HG03442 (cell line): Measurements from ENCODE around the gene COG8.
"Not testable (repeated sequence)": the region's sequence is repeated elsewhere in the genome, so short reads cannot be mapped to it uniquely, and the experiment has no call there.

Source experiments
- ATAC-seq: cut with Tn5 transposase; IDR thresholded peaks from one replicate; pipeline ENCODE4 v1.9.1; 2021; ENCODE audit warnings: mild to moderate bottlenecking, moderate library complexity; ENCODE audit not compliant: unreplicated experiment

The COG8 gene, protein sequence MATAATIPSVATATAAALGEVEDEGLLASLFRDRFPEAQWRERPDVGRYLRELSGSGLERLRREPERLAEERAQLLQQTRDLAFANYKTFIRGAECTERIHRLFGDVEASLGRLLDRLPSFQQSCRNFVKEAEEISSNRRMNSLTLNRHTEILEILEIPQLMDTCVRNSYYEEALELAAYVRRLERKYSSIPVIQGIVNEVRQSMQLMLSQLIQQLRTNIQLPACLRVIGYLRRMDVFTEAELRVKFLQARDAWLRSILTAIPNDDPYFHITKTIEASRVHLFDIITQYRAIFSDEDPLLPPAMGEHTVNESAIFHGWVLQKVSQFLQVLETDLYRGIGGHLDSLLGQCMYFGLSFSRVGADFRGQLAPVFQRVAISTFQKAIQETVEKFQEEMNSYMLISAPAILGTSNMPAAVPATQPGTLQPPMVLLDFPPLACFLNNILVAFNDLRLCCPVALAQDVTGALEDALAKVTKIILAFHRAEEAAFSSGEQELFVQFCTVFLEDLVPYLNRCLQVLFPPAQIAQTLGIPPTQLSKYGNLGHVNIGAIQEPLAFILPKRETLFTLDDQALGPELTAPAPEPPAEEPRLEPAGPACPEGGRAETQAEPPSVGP

DNA sequence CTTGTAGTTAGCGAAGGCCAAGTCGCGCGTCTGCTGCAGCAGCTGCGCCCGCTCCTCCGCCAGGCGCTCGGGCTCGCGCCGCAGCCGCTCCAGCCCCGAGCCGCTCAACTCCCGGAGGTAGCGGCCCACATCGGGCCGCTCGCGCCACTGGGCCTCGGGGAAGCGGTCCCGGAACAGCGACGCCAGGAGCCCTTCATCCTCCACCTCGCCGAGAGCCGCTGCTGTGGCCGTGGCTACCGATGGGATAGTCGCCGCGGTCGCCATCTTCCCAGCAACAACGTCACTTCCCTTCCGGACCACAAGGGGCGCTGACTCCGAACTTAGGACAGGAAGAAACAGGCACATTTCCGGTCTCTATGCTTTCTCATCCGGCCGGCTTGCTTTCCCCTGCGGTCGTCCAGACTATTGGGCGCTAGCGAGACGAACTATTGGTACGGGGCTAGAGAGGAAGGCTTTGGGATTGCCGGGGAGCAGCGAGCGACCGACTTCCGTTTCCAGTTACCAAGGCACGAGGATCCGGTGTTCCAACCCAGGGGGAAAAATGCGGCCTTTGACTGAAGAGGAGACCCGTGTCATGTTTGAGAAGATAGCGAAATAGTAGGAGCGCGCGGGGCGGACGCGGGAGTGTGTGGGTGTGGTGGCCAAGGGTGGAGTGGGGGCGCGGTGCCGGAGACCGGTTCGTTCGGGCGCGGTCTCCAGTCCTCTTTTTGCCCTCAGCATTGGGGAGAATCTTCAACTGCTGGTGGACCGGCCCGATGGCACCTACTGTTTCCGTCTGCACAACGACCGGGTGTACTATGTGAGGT is at the start of gene COG8, which contains the start of gene NIP7:
COG8 (minus strand) TSS at position 276 of the 806 bp plus-strand sequence; CDS start at position 264, 12 bp downstream.
NIP7 (plus strand) TSS at position 484 of the 806 bp plus-strand sequence; CDS start at position 542, 58 bp downstream.
- ATAC-seq, result peak; percentile 86

DNA sequence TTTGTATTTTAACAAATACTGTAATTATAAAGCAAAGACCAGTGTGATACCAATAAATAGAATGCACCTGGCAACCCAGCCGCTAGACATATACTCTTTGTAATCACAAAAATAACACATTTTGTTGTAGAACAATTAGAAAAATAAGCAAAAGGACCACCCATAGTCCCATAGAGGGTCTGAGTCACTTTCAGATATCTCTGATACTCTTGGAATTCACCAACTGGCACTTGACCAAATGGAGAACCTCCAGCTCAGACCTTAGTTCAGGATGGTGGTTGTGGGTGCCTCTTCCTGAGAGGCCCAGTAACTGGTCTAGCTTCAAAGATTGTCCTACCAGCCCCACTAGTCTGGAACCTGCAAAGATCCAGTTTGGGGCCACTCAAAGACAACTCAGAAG is 47.2 kb upstream of the COG8 start:
- no peak for ATAC-seq

DNA sequence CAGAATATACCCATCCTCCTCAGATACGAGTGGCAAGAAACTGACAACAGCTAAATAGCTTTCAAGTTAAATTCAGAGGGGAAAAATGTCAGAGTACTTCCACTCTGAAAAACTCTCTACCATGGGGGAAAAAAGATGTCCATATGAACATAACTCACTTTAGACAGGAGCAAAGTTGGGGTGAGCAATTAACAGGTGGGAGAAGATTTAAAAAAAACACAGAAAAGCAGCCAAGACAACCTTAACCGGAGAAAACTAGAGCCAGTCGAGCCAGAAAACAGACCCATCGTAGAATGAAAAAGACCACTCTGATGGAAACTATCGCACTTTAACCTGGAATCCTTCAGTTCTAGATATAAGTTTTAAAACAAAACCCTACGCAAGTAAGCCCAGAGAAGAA is 45.6 kb upstream of the COG8 start:
- ATAC-seq, result no peak

DNA sequence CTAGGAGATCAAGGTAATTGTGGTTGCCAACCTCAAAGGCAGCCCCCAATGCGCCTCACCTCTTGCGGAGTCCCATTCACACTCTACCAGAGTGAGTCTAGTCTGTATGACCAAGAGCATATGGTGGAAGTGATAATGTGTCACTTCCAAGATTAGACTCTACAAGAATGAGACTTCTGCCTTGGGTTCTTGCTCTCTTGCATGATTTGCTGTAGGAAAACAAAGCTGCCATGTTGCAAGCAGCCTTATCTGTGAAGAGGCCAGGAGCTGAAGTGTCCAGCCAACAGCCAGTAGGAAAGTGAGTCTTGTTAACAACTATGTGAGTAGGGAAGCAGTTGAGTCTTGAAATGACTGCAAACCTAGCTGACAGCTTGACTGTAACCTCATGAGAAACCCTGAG is 43.1 kb upstream of the COG8 start:
- no peak for ATAC-seq

DNA sequence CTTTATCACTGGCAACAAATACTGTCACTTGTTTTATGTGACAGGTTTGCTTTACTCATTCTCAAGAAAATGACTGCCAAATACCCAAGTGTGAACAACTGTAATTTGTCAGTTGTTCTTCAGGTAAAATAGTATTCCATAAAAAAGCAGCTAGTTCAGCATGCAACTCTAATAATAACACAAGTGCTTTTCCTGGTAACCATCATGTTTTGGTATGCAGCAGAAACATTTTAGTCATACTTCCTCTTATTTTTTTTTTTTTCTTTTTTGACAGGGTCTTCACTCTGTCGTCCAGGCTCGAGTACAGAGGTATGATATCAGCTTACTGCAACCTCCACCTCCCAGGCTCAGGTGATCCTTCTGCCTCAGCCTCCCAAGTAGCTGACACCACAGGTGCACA is 41.9 kb upstream of the COG8 start:
- no peak for ATAC-seq

DNA sequence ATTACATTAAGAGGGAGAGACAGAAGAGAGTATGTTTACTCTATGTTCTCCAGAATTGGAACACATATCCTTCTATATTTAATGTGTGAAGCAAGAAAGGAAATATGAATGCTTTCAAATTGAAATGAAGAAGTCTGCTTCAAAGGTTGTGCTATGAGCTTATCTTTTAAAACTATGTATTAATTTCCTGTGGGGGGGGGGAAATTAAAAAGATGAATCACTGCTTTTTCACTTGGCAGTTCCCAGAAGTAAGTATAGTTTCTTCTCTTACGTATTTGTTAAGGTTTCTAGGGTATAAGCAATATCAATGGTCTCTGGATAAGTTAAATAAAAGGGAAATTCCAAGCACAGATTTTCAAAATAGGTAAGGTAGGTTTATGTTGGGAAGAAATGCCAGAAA is 39.4 kb upstream of the COG8 start:
- no peak for ATAC-seq

DNA sequence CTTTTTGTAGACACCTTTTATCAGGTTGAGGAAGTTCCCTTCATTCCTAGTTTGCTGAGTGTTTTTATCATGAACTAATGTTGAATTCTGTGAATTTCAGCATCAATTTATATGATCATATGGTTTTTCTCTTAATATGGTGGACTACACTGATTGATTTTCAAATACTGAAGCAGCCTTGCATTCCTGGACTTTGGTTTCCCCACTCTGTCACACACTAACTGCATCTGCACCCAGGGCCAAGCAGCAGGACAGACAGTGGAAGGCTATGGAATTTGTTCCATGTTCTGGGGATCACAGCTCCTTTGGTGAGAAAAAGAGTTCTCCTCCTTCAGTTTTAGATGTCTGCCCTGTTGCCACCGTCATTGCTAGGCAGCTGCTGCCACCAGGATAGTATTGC is 38.7 kb upstream of the COG8 start:
- no peak for ATAC-seq

DNA sequence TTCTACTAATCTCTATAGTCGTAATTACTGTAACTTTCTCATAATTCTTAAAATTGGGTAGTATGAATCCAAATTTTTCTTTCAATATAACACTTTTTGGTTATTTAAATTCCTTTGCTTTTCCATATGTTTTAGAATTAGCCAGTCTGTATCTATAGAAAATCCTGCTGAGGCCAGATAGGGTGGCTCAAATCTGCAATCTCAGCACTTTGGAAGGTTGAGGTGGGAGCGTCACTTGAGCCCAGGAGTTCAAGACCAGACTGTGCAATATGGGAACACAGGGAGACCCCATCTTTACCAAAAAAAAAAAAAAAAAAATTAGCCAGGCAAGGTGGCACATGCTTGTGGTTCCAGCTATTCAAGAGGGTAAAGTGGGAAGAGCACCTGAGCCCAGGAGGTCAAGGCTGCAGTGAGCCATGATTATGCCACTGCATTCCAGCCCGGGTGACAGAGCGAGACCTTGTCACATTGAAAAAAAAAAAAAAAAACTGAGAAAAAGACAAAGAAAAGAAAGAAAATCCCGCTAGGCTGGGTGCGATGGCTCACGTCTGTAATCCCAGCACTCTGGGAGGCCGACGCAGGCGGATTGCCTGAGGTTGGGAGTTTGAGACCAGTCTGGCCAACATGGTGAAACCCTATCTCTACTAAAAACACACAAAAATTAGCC is 37.2 kb upstream of the COG8 start:
- no peak for ATAC-seq

DNA sequence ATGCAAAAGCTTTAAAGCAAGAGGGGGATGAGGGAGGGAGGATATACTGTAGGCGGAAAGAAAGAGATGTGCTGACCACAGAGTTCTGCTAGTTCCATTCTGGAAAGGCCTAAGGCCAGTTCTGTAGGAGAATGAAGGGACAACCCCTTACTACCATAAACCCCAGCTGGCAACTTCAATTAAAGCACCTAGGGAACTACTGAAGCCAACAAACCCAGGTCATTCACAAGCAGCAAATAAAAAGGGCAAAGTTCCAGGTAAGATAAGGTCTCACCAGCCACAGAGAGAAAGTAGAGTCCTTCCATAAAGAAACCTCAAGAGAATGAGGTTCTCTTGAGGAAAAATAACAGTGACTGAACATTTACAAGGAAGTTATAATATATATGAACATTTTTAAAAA is 33.7 kb upstream of the COG8 start:
- no peak for ATAC-seq

DNA sequence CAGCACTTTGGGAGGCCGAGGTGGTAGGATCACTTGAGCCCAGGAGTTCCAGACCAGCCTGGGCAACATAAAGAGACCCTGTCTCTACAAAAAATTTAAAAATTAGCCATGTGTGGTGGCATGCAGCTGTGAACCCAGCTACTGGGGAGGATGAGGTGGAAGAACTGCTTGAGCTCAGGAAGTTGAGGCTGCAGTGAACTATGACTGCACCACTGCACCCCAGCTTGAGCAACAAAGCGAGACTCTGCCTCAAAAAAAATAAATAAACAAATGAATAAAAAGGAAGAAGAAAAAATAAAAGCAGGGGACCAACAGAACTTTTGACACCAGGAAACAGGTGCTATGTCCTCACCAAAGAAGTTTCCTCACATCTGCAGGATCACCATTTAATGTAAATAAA is 32.2 kb upstream of the COG8 start:
- no peak for ATAC-seq

DNA sequence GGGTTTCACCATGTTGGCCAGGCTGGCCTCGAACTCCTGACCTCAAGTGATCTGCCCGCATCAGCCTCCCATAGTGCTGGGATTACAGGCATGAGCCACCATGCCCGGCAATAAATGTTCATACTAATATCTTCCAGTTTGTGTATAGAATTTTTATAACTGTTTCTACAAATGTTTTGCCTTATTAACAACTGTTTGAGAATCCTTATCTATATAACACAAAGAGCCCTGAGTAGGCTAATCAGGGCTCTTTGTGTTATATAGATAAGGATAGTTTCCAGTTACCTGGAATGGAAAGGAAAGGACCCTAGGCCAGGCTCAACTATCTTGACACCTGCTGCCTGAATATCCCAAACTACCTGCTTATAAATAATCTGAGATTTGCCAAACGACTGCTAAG is 29.5 kb upstream of the COG8 start:
- no peak for ATAC-seq

DNA sequence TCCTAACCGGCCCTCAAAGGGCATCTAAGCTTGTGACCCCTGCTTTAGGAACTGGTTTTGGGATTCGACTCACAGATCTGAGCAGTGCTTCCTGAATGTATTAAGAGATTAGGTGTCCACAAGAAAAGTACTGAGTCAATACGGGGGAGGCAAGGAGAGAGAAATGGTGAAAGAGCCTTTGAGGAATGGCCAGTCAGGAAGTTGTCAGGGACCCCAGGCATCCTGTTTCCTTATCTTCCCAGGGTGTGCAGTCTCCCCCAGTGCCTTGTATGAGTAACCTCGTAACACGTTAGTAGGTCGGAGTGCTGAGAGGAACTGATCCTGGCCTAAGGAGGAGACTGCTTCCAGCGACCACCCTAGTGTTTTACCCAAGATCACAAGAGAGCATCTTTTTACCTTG is 28.6 kb upstream of the COG8 start:
- ATAC-seq, result no peak

DNA sequence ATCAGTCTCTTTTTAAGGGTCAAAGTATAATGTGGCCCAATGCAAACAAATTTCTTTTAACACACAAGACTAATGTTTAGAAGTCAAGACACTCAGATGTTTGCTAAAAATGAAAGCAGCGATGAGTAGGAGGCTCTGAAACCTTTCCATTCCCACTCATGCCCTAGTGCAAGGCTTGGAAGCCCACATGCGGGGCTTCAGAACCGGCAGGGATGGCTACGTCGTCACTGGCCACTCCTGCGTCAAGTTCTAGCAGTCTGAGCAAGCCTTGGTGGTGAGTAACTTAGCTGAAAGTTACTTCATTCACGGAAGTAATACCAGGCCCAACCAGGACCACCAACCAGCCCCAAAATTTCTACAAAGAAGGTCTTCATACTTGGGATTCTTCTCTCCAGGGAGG is 27.1 kb upstream of the COG8 start:
- ATAC-seq, result no peak

DNA sequence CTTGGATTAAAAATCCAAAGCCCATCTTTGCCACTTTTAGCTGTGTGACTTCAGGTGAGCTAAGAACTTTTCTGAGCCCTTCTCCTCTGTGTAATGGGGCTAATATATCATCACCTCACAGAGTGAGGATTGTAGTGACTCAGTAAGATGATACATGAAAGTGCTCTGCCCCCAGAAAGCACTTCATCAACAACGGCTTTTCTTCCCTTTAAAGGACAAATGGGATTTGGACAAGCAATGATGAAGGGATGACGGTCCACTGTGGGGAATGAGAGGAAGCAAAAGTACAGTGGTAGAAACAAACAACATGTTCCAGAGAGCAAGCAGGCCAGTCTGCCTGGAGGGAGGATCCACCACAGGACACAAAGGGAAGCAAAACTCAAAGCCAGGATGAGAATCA is 26.5 kb upstream of the COG8 start:
- no peak for ATAC-seq

DNA sequence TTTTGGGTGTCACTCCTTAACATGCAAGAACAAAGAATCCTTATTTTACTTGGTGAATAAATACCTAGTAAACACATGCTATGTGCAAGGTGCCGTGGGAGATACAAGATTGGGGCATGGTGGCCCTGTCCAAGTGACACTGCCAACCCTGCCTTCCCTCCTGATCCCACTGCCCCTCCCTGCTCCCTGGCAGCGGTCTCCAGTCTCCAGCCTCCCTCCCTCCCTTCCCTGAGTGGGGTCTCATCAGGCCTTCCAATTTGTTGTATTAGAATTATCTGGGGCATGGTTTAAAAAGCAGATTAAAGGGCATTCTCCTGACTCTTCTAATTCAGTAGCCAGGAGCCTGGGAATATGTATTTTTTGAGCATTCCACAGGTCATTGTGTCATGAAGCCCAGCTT is 24.7 kb upstream of the COG8 start:
- ATAC-seq, result no peak

DNA sequence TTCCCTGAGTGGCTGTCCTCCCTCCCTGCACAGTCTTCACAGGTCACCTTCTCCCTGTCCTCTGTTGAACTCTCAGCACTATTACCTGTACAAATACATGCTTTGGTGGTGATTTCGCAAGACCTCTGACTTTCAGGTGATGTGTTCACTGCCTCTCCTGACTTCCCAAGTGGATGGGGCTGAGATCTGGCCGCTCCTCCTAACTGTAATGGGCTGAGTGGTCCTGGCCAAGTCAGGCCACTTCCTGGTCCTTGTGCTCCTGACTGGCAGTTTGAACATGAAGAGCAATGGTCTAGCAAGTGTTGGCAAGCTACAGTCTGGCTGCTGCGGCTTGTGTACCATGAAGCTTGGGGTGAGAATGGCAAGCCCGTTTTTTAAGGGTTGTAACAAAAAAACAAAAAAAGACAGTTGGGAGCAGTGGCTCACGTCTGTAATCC is 23.9 kb upstream of the COG8 start:
- ATAC-seq, result no peak

DNA sequence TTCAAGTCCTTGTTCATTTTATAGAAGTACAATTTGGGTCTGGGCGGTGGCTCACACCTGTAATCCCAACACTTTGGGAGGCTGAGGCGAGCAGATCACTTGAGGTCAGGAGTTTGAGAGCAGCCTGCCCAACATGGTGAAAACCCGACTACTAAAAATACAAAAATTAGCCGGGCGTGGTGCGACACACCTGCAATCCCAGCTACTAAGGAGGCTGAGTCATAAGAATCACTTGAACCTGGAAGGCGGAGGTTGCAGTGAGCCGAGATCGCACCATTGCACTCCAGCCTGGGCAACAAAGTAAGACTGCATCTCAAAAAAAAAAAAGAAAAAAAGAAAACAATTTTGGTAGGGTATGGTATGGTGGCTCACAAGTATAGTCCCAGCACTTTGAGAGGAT is 20.7 kb upstream of the COG8 start:
- not testable (repeated sequence) for ATAC-seq

DNA sequence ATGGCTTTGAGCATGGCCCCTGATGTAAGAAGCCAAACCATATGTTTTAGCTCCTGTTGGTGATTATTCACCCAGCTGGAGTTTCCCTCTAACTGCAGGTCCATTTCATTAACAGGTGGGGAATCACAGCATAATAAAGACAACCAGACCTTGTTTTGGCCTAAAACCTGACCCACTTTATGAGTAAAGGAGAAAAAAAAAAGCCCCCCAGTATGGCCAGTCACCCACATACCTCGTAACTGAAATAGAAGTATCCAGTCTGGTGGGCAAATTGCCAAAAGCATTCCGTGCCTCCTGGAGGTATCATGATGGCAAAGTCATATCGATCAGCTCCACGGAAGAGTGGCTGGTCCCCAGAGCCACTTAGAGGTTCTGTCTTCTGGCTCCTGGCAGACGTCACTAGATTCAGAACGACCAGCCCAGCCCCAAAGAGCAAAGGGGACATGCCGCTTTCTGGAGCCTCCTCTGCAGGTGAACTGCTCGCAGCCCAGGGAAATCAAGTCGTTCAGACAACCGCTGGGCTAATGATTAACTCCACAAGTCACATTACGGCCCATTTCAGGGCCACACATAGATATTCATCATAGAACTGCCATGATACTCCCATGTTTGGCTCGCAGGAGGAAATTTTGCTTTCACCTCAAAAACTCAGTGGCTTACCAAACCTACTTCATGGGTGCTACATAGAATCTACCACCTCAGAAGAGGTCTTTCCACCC is 12.1 kb upstream of the COG8 start, which contains the start of gene TMED6:
TMED6 (minus strand) TSS at position 478 of the 719 bp plus-strand sequence; CDS start at position 445, 33 bp downstream.
- ATAC-seq, result no peak

DNA sequence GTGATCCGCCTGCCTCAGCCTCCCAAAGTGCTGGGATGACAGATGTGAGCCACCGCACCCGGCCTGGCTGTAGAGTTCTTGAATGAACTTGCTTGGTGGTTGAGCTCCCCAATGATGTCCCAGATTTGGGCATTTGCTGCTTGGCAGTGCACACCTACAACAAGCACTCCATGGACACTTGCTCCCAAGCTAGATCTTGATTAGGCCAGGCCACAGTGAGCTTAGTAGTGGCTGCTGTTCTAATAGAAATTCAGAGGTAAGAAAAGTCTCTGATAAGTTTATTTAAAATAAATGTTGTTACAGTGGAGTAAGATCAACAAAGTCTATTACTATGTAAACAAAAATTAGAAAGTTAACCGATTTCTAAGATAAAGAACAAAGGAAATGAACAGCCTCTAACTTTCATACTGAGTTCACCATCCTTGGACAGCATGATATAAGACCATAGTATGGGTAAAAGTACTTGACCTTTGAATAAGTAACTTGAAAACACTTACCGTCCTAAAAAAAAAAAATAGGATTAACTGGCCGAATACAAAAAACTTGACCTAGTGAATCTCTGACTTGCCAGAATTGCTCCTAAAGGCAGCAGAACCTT is 11.3 kb upstream of the COG8 start:
- ATAC-seq, result no peak

DNA sequence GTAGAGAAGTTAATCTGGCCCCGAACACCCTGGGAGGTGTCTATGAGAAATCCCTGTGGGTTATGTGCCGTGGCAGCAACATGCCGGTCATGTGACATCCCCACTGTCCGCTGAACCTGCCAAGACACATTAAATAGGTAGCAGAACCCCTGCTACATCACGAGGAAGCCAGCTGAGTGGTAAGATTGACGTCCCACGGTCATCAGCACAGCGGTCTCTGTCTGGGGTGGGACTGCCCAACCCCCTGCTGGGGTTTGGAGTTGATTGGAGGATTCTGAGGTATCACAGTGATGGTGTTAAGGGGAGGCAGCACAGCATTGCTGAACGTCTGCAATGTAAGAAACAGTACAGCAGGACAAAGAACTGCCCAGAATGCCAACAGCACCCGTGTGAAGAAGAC is 10.2 kb upstream of the COG8 start:
- ATAC-seq, result no peak
